SU-DHL-6 (cell line): ENCODE results near the gene RUBCN.
"Not testable (repeated sequence)": the region's sequence is repeated elsewhere in the genome, so short reads cannot be mapped to it uniquely, and the experiment has no call there.

ENCODE experiments used
- H2AFZ ChIP-seq: fragments of 200-600 bp; sonication (generic); 2 replicates; pipeline ENCODE4 v1.6.1; 2014; ENCODE audit warnings: low read depth, mild to moderate bottlenecking, moderate library complexity, mixed read lengths, antibody characterized with exemption, low read length; ENCODE audit not compliant: severe bottlenecking
- H3F3A ChIP-seq: fragments of 200-600 bp; shearing (Covaris generic); 2 replicates; pipeline ENCODE4 v1.6.0; 2016; ENCODE audit warnings: antibody characterized with exemption, mild to moderate bottlenecking; ENCODE audit not compliant: insufficient read depth
- H3K27ac ChIP-seq: fragments of 200-600 bp; sonication (generic); 2 replicates; pipeline ENCODE4 v1.5.1; 2016; ENCODE audit warnings: low read depth, mild to moderate bottlenecking, low read length, moderate library complexity, mixed read lengths
- H3K27me3 ChIP-seq: fragments of 200-600 bp; sonication (generic), shearing (Covaris generic); 2 replicates; pipeline ENCODE4 v1.6.0; 2014; ENCODE audit warnings: mild to moderate bottlenecking, low read length
- H3K36me3 ChIP-seq: fragments of 200-600 bp; sonication (generic); 2 replicates; pipeline ENCODE4 v1.6.1; 2014; ENCODE audit warnings: mild to moderate bottlenecking, low read length, mixed read lengths
- H3K4me2 ChIP-seq: fragments of 300-600, 200-600 bp; shearing (Covaris generic), sonication (generic); 2 replicates; pipeline ENCODE4 v1.6.0; 2014; ENCODE audit warnings: low read length, low read depth, mild to moderate bottlenecking; ENCODE audit not compliant: poor library complexity, severe bottlenecking
- H3K4me3 ChIP-seq: fragments of 200-600 bp; sonication (generic); 2 replicates; pipeline ENCODE4 v1.5.1; 2014; ENCODE audit warnings: antibody characterized with exemption, low read length, mild to moderate bottlenecking, mixed read lengths; ENCODE audit not compliant: insufficient read depth, poor library complexity, severe bottlenecking
- H3K79me2 ChIP-seq: fragments of 200-600 bp; sonication (generic); 2 replicates; pipeline ENCODE4 v1.6.1; 2014; ENCODE audit warnings: mild to moderate bottlenecking, low read length, moderate library complexity; ENCODE audit not compliant: insufficient read depth
- H3K9ac ChIP-seq: fragments of 200-600 bp; sonication (generic); 2 replicates; pipeline ENCODE4 v1.7.0; 2014; ENCODE audit warnings: mild to moderate bottlenecking, low read length
- H3K9me2 ChIP-seq: fragments of 200-600 bp; sonication (generic); replicated peaks from 2 replicates; pipeline ENCODE4 v1.6.1; 2014; ENCODE audit warnings: low read length; ENCODE audit not compliant: insufficient read depth
- H3K9me3 ChIP-seq: fragments of 200-600 bp; sonication (generic); 2 replicates; pipeline ENCODE4 v1.6.1; 2014; ENCODE audit warnings: low read length, mixed read lengths; ENCODE audit not compliant: insufficient read depth
- H4K20me1 ChIP-seq: fragments of 200-600 bp; sonication (generic); 2 replicates; pipeline ENCODE4 v1.6.1; 2014; ENCODE audit warnings: low read depth, mild to moderate bottlenecking, antibody characterized with exemption, low read length, moderate library complexity, mixed read lengths

RUBCN gene

GRCh38 chr3:197637556-197637955, 99.1 kb downstream of the RUBCN start:
- not testable (repeated sequence) for H3K4me2 ChIP-seq, H3K27ac ChIP-seq, H3K9me2 ChIP-seq, H4K20me1 ChIP-seq, H3K9me3 ChIP-seq, H3F3A ChIP-seq, H3K27me3 ChIP-seq, H3K9ac ChIP-seq, H2AFZ ChIP-seq, H3K79me2 ChIP-seq, H3K4me3 ChIP-seq, H3K36me3 ChIP-seq

- not testable (repeated sequence) for H4K20me1 ChIP-seq, H3K9ac ChIP-seq, H3K9me2 ChIP-seq, H3K4me3 ChIP-seq, H3F3A ChIP-seq, H2AFZ ChIP-seq, H3K27me3 ChIP-seq, H3K9me3 ChIP-seq, H3K79me2 ChIP-seq, H3K36me3 ChIP-seq, H3K4me2 ChIP-seq, H3K27ac ChIP-seq
Measured at GRCh38 chr3:197631989-197632388, 104.7 kb downstream of the RUBCN start.

- not testable (repeated sequence) for H3K9ac ChIP-seq, H3K4me3 ChIP-seq, H3K27me3 ChIP-seq, H2AFZ ChIP-seq, H3K79me2 ChIP-seq, H3K9me3 ChIP-seq, H3F3A ChIP-seq, H3K27ac ChIP-seq, H3K9me2 ChIP-seq, H3K36me3 ChIP-seq, H4K20me1 ChIP-seq, H3K4me2 ChIP-seq
Measured at GRCh38 chr3:197630766-197631165, 105.9 kb downstream of the RUBCN start.

DNA sequence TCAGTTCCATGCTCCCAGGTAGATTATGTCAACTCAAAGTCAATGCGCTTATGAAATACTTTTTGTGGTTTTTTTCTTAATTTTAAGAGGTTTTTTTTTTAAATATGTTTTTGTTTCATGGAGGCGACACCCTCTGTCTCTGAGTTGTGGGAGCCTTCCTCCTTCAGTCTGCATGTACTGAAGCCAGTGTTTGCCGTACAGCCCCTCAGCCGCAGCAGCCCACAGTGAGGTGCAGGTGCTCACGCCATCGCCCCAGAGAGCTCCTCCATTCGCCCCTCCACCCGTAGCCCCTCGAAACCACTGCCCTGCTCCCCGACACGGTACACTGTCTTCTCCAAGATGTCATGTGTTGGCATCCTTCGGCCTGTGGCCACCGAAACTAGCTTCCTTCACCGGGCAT, 107.4 kb downstream of the RUBCN start:
- not testable (repeated sequence) for H3K9me3 ChIP-seq

GRCh38 chr3:197627772-197628523, 108.8 kb downstream of the RUBCN start:
- H2AFZ ChIP-seq = peak overlapping the region; percentile 84

More for the DNA sequence above, 107.4 kb downstream of the RUBCN start:
- H3K27me3 ChIP-seq, H3K4me3 ChIP-seq, H3K27ac ChIP-seq, H3K9ac ChIP-seq, H3F3A ChIP-seq, H2AFZ ChIP-seq, H3K79me2 ChIP-seq, H3K4me2 ChIP-seq, H4K20me1 ChIP-seq, H3K36me3 ChIP-seq, H3K9me2 ChIP-seq: not testable (repeated sequence)

DNA sequence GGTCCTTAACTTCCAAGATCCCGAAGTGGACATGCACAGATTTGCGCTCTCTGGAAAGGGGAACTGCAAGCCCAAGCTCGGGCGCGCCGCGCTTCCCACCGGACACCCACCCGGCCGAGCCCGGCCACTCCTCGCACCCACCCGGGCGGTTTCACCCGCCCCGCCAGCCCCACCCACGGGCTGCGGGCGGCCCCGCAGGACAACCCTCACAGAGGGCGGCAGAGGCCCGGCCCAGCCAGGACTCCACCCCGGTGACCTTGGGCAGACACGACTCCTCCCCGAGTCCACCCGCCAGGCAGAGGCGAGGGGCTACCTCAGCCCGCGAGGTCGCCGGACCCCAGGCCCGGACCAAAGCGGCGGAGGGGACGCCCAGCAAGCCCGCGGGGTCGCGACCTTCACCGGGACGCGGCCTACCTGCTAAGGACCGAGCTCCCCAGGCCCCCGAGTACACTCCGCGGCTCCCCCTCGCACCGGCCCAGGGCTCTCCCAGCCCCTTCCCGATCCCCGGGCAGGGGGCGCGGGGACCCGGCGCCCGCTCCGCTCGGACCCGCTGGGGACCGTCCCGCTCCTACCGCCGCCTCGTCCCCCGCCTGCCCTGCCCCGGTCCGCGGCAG, 109.4 kb downstream of the RUBCN start:
- H3K27ac ChIP-seq, H3K36me3 ChIP-seq, H3F3A ChIP-seq, H3K9me2 ChIP-seq, H4K20me1 ChIP-seq, H3K27me3 ChIP-seq, H2AFZ ChIP-seq, H3K79me2 ChIP-seq, H3K9me3 ChIP-seq: not testable (repeated sequence)
- Histone ChIP-seq H3K4me2 (peak overlapping the region; percentile 49), H3K9ac (peak overlapping the region; percentile 66), H3K4me3 (peak overlapping the region; percentile 63)

More at GRCh38 chr3:197627772-197628523, 108.8 kb downstream of the RUBCN start:
- not testable (repeated sequence) for H3K9me3 ChIP-seq, H3K36me3 ChIP-seq, H3K9me2 ChIP-seq, H3K27ac ChIP-seq, H3K27me3 ChIP-seq, H3K79me2 ChIP-seq, H3F3A ChIP-seq, H4K20me1 ChIP-seq
- Histone ChIP-seq H3K4me2 (peak overlapping the region; percentile 47), H3K4me3 (peak overlapping the region; percentile 63), H3K9ac (peak overlapping the region; percentile 66)

GRCh38 chr3:197626404-197627157, 110.1 kb downstream of the RUBCN start:
- H2AFZ ChIP-seq, H3K27ac ChIP-seq, H3K79me2 ChIP-seq, H4K20me1 ChIP-seq, H3F3A ChIP-seq, H3K27me3 ChIP-seq, H3K9me2 ChIP-seq, H3K9me3 ChIP-seq, H3K36me3 ChIP-seq: not testable (repeated sequence)
- Histone ChIP-seq H3K4me2 (peak overlapping the region; percentile 49), H3K4me3 (peak overlapping the region; percentile 47), H3K9ac (peak overlapping the region; percentile 66)

DNA sequence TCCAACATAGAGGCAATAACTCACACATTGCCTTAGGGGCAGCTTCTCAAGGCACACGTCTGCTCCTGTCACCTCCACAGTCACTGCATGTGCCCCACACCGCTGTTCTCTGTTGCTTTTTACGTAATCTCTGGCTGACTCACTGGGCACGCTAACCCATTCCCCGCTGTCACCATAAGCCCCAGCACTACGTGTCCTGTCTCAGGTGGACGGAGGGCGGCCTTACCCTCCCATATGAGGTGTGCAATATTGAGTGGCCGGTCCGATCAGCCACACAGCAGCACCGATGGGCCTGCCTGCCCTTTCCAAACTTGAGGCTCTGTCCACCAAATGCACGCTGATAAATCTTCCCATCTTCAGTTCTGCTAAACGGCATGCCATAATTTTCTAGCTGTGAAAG, 115.2 kb downstream of the RUBCN start:
- not testable (repeated sequence) for H3K79me2 ChIP-seq, H3K9me3 ChIP-seq, H3F3A ChIP-seq, H2AFZ ChIP-seq, H3K9ac ChIP-seq, H3K27ac ChIP-seq, H3K4me2 ChIP-seq, H3K27me3 ChIP-seq, H4K20me1 ChIP-seq, H3K4me3 ChIP-seq, H3K9me2 ChIP-seq
- peaks cover 18% of the 10 kb centered on the region for H3K36me3 ChIP-seq
